HepG2 (cell line): ENCODE data around the gene PYDC2. TPM values are rescaled to one million over a fixed set of nuclear protein-coding genes. Genes with fewer than 3 reads are reported as not detected.

Experiments used
- ATAC-seq: fragments of 200-7000 bp; cut with Tn5 transposase; 3 replicates; pipeline ENCODE4 v1.9.1; 2020; ENCODE audit warnings: mild to moderate bottlenecking, moderate library complexity
- BruUV-seq: library from RNA; stranded (reverse); fragments of 400-500 nt; replicated peaks from 2 replicates; lab custom pipeline; 2021; lab: Mats Ljungman, UMichigan
- CTCF ChIA-PET: fragments of 300-600 bp; formaldehyde crosslinking; extraction: SDS; loops from one replicate; lab custom pipeline; 2021; ENCODE audit warnings: low total read pairs, inconsistent platforms, low intra/inter-chr PET ratio; lab: Yijun Ruan, JAX
- POLR2A ChIA-PET: fragments of 350-600 bp; sonication (Branson Sonifier 250); formaldehyde crosslinking; loops from one replicate; lab custom pipeline; 2020; ENCODE audit warnings: antibody characterized with exemption, inconsistent platforms; lab: Yijun Ruan, JAX
- DNase-seq: peaks from one replicate; pipeline ENCODE4 v3.0.0-alpha.2; 2015; ENCODE audit warnings: low spot score
- FAIRE-seq: peaks from 3 replicates; lab custom pipeline; 2011; peaks lifted over from hg19 to GRCh38; lab: Jason Lieb, UNC
- H2AFZ ChIP-seq: one replicate; pipeline ENCODE4 v1.6.1; 2011; ENCODE audit warnings: low read length, inconsistent platforms
- H3K27ac ChIP-seq: fragments of 300-600 bp; 3 replicates; pipeline ENCODE4 v1.8.0; 2011; ENCODE audit warnings: mixed run types, mild to moderate bottlenecking, mixed read lengths, low read length, inconsistent platforms; ENCODE audit not compliant: insufficient read depth; ENCODE audit errors: extremely low read length
- H3K27me3 ChIP-seq, 2 experiments: fragments of 200-600 bp in 1 of 2; 2 replicates in 1 of 2; 3 replicates in 1 of 2; pipeline versions ENCODE4 v1.6.0 to v1.8.0; 2011; ENCODE audit warnings: low read length in 2 of 2, mild to moderate bottlenecking in 2 of 2, moderate library complexity in 2 of 2, inconsistent platforms in 1 of 2; ENCODE audit not compliant: insufficient read depth in 2 of 2, control insufficient read depth in 1 of 2
- H3K36me3 ChIP-seq, 2 experiments: fragments of 200-600 bp in 1 of 2; replicated peaks in 1 of 2; 2 replicates in 1 of 2; 3 replicates in 1 of 2; pipeline versions ENCODE4 v1.5.1 to v1.8.0; 2011; ENCODE audit warnings: low read length in 2 of 2, inconsistent platforms in 1 of 2; ENCODE audit not compliant: insufficient read depth in 2 of 2, control insufficient read depth in 1 of 2
- H3K4me1 ChIP-seq: 2 replicates; pipeline ENCODE4 v1.5.1; 2012; ENCODE audit warnings: low read length, inconsistent platforms; ENCODE audit not compliant: insufficient read depth
- H3K4me2 ChIP-seq: 2 replicates; pipeline ENCODE4 v1.6.0; 2011; ENCODE audit warnings: low read depth, low read length, inconsistent platforms
- H3K4me3 ChIP-seq, 3 experiments: fragments of 200-600 bp in 1 of 3; sonication (generic), shearing (Covaris generic) in 1 of 3; replicated peaks in 1 of 3; 2 replicates each; pipeline ENCODE4 v1.5.1; 2011 to 2016; ENCODE audit warnings: low read length in 3 of 3, inconsistent platforms in 2 of 3, low read depth in 2 of 3, mild to moderate bottlenecking in 2 of 3, control low read depth in 1 of 3, mixed read lengths in 1 of 3; ENCODE audit not compliant: insufficient read depth in 1 of 3
- H3K79me2 ChIP-seq: one replicate; pipeline ENCODE4 v1.6.1; 2011; ENCODE audit warnings: low read length, inconsistent platforms; ENCODE audit not compliant: insufficient read depth
- H3K9ac ChIP-seq: 2 replicates; pipeline ENCODE4 v1.6.0; 2011; ENCODE audit warnings: mild to moderate bottlenecking, low read depth, low read length, inconsistent platforms; ENCODE audit not compliant: insufficient read depth
- H3K9me3 ChIP-seq: 2 replicates; pipeline ENCODE4 v1.5.1; 2012; ENCODE audit warnings: mild to moderate bottlenecking, low read length
- H4K20me1 ChIP-seq: 2 replicates; pipeline ENCODE4 v1.6.0; 2011; ENCODE audit warnings: inconsistent platforms, mild to moderate bottlenecking, low read length, moderate library complexity; ENCODE audit not compliant: insufficient read depth
- AHDC1 ChIP-seq: sonication (generic); formaldehyde crosslinking; IDR thresholded peaks from 2 replicates; pipeline ENCODE4 v1.5.1; 2020; ENCODE audit warnings: mild to moderate bottlenecking, missing genetic modification reagents, borderline replicate concordance
- CEBPB ChIP-seq: IDR thresholded peaks from 2 replicates; pipeline ENCODE4 v1.6.1; 2011; ENCODE audit warnings: low read depth, low read length, improper control_type of control experiment, borderline replicate concordance
- FOXK1 ChIP-seq: sonication (generic); formaldehyde crosslinking; IDR thresholded peaks from 2 replicates; pipeline ENCODE4 v1.4.0; 2020; ENCODE audit warnings: low read depth, missing genetic modification reagents, borderline replicate concordance
- GATA4 ChIP-seq: sonication (generic); IDR thresholded peaks from 2 replicates; pipeline ENCODE4 v1.6.1; 2016; ENCODE audit warnings: antibody characterized with exemption, low read depth, borderline replicate concordance
- HMG20A ChIP-seq: IDR thresholded peaks from 2 replicates; pipeline ENCODE4 v1.6.1; 2016; ENCODE audit warnings: borderline replicate concordance
- HNF4A ChIP-seq: sonication (generic); formaldehyde crosslinking; IDR thresholded peaks from 2 replicates; pipeline ENCODE4 v1.4.0; 2020; ENCODE audit warnings: missing genetic modification reagents
- HNF4G ChIP-seq, 2 experiments: sonication (generic) in 1 of 2; formaldehyde crosslinking in 1 of 2; IDR thresholded peaks; 2 replicates each; pipeline versions ENCODE4 v1.4.0 to v1.6.1; 2011 to 2020; ENCODE audit warnings: borderline replicate concordance in 2 of 2, low read depth in 2 of 2, mild to moderate bottlenecking in 2 of 2, low read length in 1 of 2, missing genetic modification reagents in 1 of 2, moderate library complexity in 1 of 2
- NR0B2 ChIP-seq: sonication (generic); formaldehyde crosslinking; IDR thresholded peaks from 2 replicates; pipeline ENCODE4 v1.4.0; 2020; ENCODE audit warnings: mild to moderate bottlenecking, missing genetic modification reagents
- POGZ ChIP-seq: sonication (generic); formaldehyde crosslinking; IDR thresholded peaks from 2 replicates; pipeline ENCODE4 v1.4.0; 2020; ENCODE audit warnings: mild to moderate bottlenecking, missing genetic modification reagents
- SIN3B ChIP-seq: fragments of 150-350 bp; IDR thresholded peaks from 2 replicates; pipeline ENCODE4 v1.6.1; 2014; ENCODE audit warnings: low read length
- YY1 ChIP-seq: IDR thresholded peaks from 2 replicates; pipeline ENCODE4 v1.6.1; 2011; ENCODE audit warnings: low read length, low read depth, moderate library complexity, mild to moderate bottlenecking; ENCODE audit not compliant: insufficient read depth, insufficient replicate concordance
- ZMYM4 ChIP-seq: sonication (generic); formaldehyde crosslinking; IDR thresholded peaks from 2 replicates; pipeline ENCODE4 v1.8.1; 2023; ENCODE audit warnings: mild to moderate bottlenecking, missing genetic modification reagents
- ZNF451 ChIP-seq: sonication (generic); formaldehyde crosslinking; IDR thresholded peaks from 2 replicates; pipeline ENCODE4 v1.5.0; 2020; ENCODE audit warnings: mild to moderate bottlenecking, missing genetic modification reagents
- WGBS: methylation state at CpG from one replicate; pipeline ENCODE4 v1.1.6; 2017; ENCODE audit warnings: low lambda C conversion rate; 5-methylcytosine and 5-hydroxymethylcytosine counted together
- in situ Hi-C: cut with HindIII; loops from 2 replicates; pipeline ENCODE4 v1.10.0; 2017; ENCODE audit warnings: low pct_unique_long_range_greater_than_20kb; ENCODE audit not compliant: extremely low pct_ligation_motif_present
- intact Hi-C: fragments of 100-400 bp; cut with micrococcal nuclease; formaldehyde crosslinking; loops from one replicate; pipeline ENCODE4 v1.10.0; 2022; ENCODE audit not compliant: unreplicated experiment
- polyA plus RNA-seq, 8 experiments: library from polyadenylated mRNA; depleted of rRNA in 3 of 8; stranded (reverse) in 7 of 8; unstranded in 1 of 8; fragments of >200 nt; fragmentation: Illumina TruSeq in 4 of 8; extraction: Trizol in 4 of 8; gene quantifications; 2 replicates each; pipeline versions ENCODE4 v1.2.1 to v1.2.3, GENCODE V29; 2011 to 2016; ENCODE audit warnings: low read depth in 4 of 8, missing spikeins in 1 of 8, mixed read lengths in 1 of 8; ENCODE audit not compliant: insufficient read depth in 1 of 8
- total RNA-seq, 5 experiments: library from RNA; depleted of rRNA; stranded (reverse); fragments of >200 nt; fragmentation: Illumina TruSeq; extraction: Trizol; gene quantifications; 2 replicates each; pipeline ENCODE4 v1.2.3, GENCODE V29; 2016; ENCODE audit warnings: low read depth in 1 of 5
- TF ChIP-seq, protein P1 (sequence below): sonication (generic); formaldehyde crosslinking; conservative IDR thresholded peaks from 2 replicates; pipeline ENCODE4 v1.8.0; 2022; ENCODE audit warnings: mild to moderate bottlenecking, moderate library complexity, missing genetic modification reagents

PYDC2 gene
- total and polyA plus RNA-seq, 2 of the 13 experiments (the other 11 are each of a cell fraction or from before 2014, with no cell fraction given): not detected

DNA sequence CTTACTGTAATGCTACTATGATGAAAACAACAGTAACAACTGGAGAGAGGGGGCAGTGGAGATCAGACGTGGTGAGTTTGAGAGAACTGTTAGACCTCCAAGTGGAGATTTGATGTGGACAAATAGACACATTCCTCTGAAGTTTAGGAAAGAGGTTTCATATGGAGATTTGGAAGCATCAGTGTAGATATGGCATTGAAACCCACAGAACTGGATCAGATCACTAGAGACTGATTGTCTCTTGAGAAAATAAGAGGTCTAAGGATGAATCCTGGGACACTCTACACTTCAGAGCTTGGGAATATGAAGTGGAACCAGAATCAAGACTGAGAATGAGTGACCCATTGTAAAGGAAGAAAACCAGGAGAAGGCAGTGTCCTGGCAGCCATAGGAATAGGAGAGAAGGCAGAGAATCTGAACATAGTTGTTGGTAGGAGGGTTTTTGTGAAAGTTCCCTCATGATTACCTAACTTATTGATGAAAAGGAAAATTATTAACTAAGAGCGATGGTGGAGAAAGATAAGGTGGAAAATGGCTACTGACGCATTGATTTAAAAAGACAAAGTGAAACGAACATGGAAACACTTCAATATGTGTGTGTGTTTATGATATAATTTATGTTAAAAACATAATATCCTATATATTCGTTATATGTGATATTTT is 29.7 kb upstream of the PYDC2 start:
- CTCF ChIA-PET: no interaction called here
- Histone ChIP-seq H3K36me3 (no peaks in the 10 kb centered on the region), H3K4me1 (peaks cover 23% of the 10 kb centered on the region), H3K9me3 (no peaks in the 10 kb centered on the region), H2AFZ (no peak overlapping the region), H3K27ac (no peak overlapping the region), H3K4me3 (no peak overlapping the region), H3K79me2 (no peaks in the 10 kb centered on the region), H3K9ac (no peak overlapping the region), H4K20me1 (no peaks in the 10 kb centered on the region), H3K27me3 (no peaks in the 10 kb centered on the region), H3K4me2 (peak overlapping the region; percentile 47)
- WGBS: 3% methylated on average over 5 of the region's 5 CpGs
- BruUV-seq: no TSS peak
- intact Hi-C loops (no loop called here), in situ Hi-C loops (no loop called here)
- peak; percentile 92 for ATAC-seq
- DNase-seq: peak; percentile 48
- FAIRE-seq: no peak
- POLR2A ChIA-PET: no interaction called here
- 0 out of 2 replicates have a peak, but pooled peaks have one; percentile 53 for TF ChIP-seq FOXK1 (CRISPR knock-in tag)
- TF ChIP-seq CEBPB: peak; percentile 89
- TF ChIP-seq, protein P1, sequence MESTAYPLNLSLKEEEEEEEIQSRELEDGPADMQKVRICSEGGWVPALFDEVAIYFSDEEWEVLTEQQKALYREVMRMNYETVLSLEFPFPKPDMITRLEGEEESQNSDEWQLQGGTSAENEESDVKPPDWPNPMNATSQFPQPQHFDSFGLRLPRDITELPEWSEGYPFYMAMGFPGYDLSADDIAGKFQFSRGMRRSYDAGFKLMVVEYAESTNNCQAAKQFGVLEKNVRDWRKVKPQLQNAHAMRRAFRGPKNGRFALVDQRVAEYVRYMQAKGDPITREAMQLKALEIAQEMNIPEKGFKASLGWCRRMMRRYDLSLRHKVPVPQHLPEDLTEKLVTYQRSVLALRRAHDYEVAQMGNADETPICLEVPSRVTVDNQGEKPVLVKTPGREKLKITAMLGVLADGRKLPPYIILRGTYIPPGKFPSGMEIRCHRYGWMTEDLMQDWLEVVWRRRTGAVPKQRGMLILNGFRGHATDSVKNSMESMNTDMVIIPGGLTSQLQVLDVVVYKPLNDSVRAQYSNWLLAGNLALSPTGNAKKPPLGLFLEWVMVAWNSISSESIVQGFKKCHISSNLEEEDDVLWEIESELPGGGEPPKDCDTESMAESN: 0 out of 2 replicates have a peak, but pooled peaks have one; percentile 28
- no peak for TF ChIP-seq SIN3B
- no peak for TF ChIP-seq HNF4G (IDR thresholded peaks at IDR 0.05; ENCODE audit: borderline replicate concordance, low read depth, low read length)
- TF ChIP-seq HNF4G (CRISPR knock-in tag; IDR thresholded peaks at IDR 0.05; ENCODE audit: borderline replicate concordance, low read depth): no peak
- peak; percentile 18 for TF ChIP-seq YY1
- TF ChIP-seq POGZ (CRISPR knock-in tag): peak; percentile 55; the same call in 1 of the 2 replicates
- TF ChIP-seq AHDC1: peak; percentile 60; the same call in 1 of the 2 replicates
- peak; percentile 66; the same call in 1 of the 2 replicates for TF ChIP-seq ZMYM4 (CRISPR knock-in tag)
- no peak for TF ChIP-seq GATA4
- no peak for TF ChIP-seq NR0B2 (CRISPR knock-in tag)
- peak; percentile 73; the same call in 1 of the 2 replicates for TF ChIP-seq HMG20A
- 0 out of 2 replicates have a peak, but pooled peaks have one; percentile 7 for TF ChIP-seq HNF4A
- no peak for TF ChIP-seq ZNF451 (CRISPR knock-in tag)
